HepG2 (cell line): ENCODE results near the gene CXorf51A. TPM values are rescaled to one million over a fixed set of nuclear protein-coding genes. Genes with fewer than 3 reads are reported as not detected.

Experiments used
- KLF16 ChIP-seq, 2 experiments: sonication (generic) in 1 of 2; formaldehyde crosslinking in 1 of 2; IDR thresholded peaks; 2 replicates each; pipeline versions ENCODE4 v1.6.1 to v1.8.0; 2016 to 2023; ENCODE audit warnings: missing genetic modification reagents in 2 of 2, missing compliant biosample characterization in 1 of 2
- PLRG1 ChIP-seq: fragments of 450-650 bp; conservative IDR thresholded peaks from 2 replicates; pipeline ENCODE4 v1.6.1; 2016
- RAD21 ChIP-seq: fragments of 450-650 bp; formaldehyde crosslinking; IDR thresholded peaks from 2 replicates; pipeline ENCODE4 v1.5.0; 2020; ENCODE audit warnings: mild to moderate bottlenecking
- SP5 ChIP-seq: IDR thresholded peaks from 2 replicates; pipeline ENCODE4 v1.6.1; 2016; ENCODE audit warnings: low read depth, borderline replicate concordance
- ZNF138 ChIP-seq: sonication (generic); formaldehyde crosslinking; IDR thresholded peaks from 2 replicates; pipeline ENCODE4 v1.5.0; 2020; ENCODE audit warnings: mild to moderate bottlenecking, low read depth, missing genetic modification reagents
- ZNF230 ChIP-seq: sonication (generic); formaldehyde crosslinking; IDR thresholded peaks from 2 replicates; pipeline ENCODE4 v1.4.0; 2020; ENCODE audit warnings: mild to moderate bottlenecking, missing genetic modification reagents
- ZNF253 ChIP-seq: sonication (generic); formaldehyde crosslinking; IDR thresholded peaks from 2 replicates; pipeline ENCODE4 v1.8.0; 2022; ENCODE audit warnings: mild to moderate bottlenecking, missing genetic modification reagents, borderline replicate concordance
- ZNF329 ChIP-seq: sonication (generic); formaldehyde crosslinking; IDR thresholded peaks from 2 replicates; pipeline ENCODE4 v1.9.0; 2021; ENCODE audit warnings: low read depth, mild to moderate bottlenecking, missing genetic modification reagents
- ZNF564 ChIP-seq: sonication (generic); formaldehyde crosslinking; IDR thresholded peaks from 2 replicates; pipeline ENCODE4 v1.8.1; 2023; ENCODE audit warnings: mild to moderate bottlenecking, missing genetic modification reagents
- polyA plus RNA-seq, 8 experiments: library from polyadenylated mRNA; depleted of rRNA in 3 of 8; stranded (reverse) in 7 of 8; unstranded in 1 of 8; fragments of >200 nt; fragmentation: Illumina TruSeq in 4 of 8; extraction: Trizol in 4 of 8; gene quantifications; 2 replicates each; pipeline versions ENCODE4 v1.2.1 to v1.2.3, GENCODE V29; 2011 to 2016; ENCODE audit warnings: low read depth in 4 of 8, missing spikeins in 1 of 8, mixed read lengths in 1 of 8; ENCODE audit not compliant: insufficient read depth in 1 of 8
- total RNA-seq, 5 experiments: library from RNA; depleted of rRNA; stranded (reverse); fragments of >200 nt; fragmentation: Illumina TruSeq; extraction: Trizol; gene quantifications; 2 replicates each; pipeline ENCODE4 v1.2.3, GENCODE V29; 2016; ENCODE audit warnings: low read depth in 1 of 5
- TF ChIP-seq, protein P1 (sequence below): sonication (generic); formaldehyde crosslinking; IDR thresholded peaks from 2 replicates; pipeline ENCODE4 v1.4.0; 2020; ENCODE audit warnings: mild to moderate bottlenecking, missing genetic modification reagents
- TF ChIP-seq, protein P2 (sequence below): sonication (generic); formaldehyde crosslinking; IDR thresholded peaks from 2 replicates; pipeline ENCODE4 v1.5.0; 2020; ENCODE audit warnings: mild to moderate bottlenecking, missing genetic modification reagents
- TF ChIP-seq, protein P3 (sequence below): sonication (generic); formaldehyde crosslinking; IDR thresholded peaks from 2 replicates; pipeline ENCODE4 v1.8.1; 2023; ENCODE audit warnings: mild to moderate bottlenecking, missing genetic modification reagents
- TF ChIP-seq, protein P4 (sequence below): sonication (generic); formaldehyde crosslinking; IDR thresholded peaks from 2 replicates; pipeline ENCODE4 v1.5.0; 2020; ENCODE audit warnings: mild to moderate bottlenecking, missing genetic modification reagents, borderline replicate concordance
- TF ChIP-seq, protein P5 (sequence below): sonication (generic); formaldehyde crosslinking; IDR thresholded peaks from 2 replicates; pipeline ENCODE4 v1.5.0; 2020; ENCODE audit warnings: mild to moderate bottlenecking, low read depth, missing genetic modification reagents, borderline replicate concordance
- TF ChIP-seq, protein P6 (sequence below): sonication (generic); formaldehyde crosslinking; IDR thresholded peaks from 2 replicates; pipeline ENCODE4 v1.5.1; 2020; ENCODE audit warnings: mild to moderate bottlenecking, moderate library complexity, missing genetic modification reagents

Gene CXorf51A
- total and polyA plus RNA-seq, 2 of the 13 experiments (the other 11 are each of a cell fraction or from before 2014, with no cell fraction given), result not detected

DNA sequence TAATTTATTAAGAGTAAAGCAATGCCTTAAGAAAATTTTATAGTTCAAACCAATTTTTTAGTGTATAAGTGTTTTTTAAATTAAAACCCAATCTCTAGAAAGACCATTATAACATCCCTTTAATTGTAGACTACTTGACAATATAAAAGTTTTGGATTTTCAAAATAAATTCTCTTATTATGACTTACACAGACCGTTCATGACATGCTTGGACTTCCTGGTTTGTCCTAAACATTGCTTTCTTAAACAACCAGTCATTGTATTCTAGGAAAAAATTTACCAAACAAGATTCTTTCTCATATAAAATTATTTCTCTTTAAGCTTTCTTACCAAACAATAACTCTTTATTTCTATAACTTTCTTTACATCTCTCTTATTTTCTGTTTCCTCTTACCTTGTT, 49.0 kb upstream of the CXorf51A start (continued):
- TF ChIP-seq, protein P1, sequence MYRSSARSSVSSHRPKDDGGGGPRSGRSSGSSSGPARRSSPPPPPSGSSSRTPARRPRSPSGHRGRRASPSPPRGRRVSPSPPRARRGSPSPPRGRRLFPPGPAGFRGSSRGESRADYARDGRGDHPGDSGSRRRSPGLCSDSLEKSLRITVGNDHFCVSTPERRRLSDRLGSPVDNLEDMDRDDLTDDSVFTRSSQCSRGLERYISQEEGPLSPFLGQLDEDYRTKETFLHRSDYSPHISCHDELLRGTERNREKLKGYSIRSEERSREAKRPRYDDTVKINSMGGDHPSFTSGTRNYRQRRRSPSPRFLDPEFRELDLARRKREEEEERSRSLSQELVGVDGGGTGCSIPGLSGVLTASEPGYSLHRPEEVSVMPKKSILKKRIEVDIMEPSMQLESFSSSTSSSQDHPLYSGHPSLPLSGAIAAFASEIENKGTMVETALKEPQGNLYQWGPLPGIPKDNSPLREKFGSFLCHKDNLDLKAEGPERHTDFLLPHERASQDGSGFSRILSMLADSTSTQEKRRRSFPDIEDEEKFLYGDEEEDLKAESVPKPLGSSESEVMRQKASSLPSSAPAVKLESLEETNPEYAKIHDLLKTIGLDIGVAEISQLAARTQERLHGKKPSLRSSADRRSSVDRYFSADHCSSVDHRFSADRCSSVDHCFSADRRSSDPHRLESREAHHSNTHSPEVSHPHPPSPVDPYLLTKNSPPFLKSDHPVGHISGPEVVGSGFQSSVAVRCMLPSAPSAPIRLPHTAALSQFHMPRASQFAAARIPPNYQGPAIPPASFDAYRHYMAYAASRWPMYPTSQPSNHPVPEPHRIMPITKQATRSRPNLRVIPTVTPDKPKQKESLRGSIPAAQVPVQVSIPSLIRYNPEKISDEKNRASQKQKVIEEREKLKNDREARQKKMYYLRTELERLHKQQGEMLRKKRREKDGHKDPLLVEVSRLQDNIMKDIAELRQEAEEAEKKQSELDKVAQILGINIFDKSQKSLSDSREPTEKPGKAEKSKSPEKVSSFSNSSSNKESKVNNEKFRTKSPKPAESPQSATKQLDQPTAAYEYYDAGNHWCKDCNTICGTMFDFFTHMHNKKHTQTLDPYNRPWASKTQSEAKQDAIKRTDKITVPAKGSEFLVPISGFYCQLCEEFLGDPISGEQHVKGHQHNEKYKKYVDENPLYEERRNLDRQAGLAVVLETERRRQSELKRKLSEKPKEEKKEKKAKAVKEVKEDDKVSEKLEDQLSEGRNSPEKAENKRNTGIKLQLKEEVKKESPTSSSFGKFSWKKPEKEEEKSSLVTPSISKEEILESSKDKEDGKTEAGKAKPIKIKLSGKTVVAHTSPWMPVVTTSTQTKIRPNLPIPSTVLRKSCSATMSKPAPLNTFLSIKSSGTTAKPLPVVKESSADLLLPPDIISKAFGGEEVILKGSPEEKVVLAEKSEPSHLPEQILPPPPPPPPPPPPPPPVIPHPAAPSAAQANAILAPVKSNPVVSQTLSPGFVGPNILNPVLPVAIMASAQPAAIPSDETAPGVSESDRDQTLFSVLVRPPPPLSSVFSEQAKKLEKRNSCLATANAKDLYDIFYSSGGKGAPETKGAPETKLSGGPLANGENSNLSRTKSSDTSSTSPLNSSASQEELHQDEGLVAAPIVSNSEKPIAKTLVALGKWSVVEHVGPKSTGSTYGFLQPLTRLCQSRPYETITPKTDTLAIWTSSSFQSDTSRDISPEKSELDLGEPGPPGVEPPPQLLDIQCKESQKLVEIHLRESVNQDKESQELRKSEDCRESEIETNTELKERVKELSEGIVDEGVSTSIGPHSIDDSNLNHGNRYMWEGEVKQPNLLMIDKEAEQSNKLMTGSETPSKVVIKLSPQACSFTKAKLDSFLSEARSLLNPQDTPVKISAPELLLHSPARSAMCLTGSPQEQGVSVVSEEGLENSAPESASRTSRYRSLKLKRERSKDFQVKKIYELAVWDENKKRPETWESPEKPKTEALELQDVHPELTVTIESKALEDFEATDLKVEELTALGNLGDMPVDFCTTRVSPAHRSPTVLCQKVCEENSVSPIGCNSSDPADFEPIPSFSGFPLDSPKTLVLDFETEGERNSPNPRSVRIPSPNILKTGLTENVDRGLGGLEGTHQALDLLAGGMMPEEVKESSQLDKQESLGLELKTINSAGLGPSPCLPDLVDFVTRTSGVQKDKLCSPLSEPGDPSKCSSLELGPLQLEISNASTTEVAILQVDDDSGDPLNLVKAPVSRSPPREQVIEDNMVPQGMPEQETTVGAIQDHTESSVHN (CRISPR knock-in tag), result no peak
- TF ChIP-seq, protein P2, sequence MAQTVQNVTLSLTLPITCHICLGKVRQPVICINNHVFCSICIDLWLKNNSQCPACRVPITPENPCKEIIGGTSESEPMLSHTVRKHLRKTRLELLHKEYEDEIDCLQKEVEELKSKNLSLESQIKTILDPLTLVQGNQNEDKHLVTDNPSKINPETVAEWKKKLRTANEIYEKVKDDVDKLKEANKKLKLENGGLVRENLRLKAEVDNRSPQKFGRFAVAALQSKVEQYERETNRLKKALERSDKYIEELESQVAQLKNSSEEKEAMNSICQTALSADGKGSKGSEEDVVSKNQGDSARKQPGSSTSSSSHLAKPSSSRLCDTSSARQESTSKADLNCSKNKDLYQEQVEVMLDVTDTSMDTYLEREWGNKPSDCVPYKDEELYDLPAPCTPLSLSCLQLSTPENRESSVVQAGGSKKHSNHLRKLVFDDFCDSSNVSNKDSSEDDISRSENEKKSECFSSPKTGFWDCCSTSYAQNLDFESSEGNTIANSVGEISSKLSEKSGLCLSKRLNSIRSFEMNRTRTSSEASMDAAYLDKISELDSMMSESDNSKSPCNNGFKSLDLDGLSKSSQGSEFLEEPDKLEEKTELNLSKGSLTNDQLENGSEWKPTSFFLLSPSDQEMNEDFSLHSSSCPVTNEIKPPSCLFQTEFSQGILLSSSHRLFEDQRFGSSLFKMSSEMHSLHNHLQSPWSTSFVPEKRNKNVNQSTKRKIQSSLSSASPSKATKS (CRISPR knock-in tag), result no peak
- TF ChIP-seq ZNF253, result no peak
- TF ChIP-seq, protein P3, sequence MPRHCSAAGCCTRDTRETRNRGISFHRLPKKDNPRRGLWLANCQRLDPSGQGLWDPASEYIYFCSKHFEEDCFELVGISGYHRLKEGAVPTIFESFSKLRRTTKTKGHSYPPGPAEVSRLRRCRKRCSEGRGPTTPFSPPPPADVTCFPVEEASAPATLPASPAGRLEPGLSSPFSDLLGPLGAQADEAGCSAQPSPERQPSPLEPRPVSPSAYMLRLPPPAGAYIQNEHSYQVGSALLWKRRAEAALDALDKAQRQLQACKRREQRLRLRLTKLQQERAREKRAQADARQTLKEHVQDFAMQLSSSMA (CRISPR knock-in tag), result no peak
- TF ChIP-seq, protein P4, sequence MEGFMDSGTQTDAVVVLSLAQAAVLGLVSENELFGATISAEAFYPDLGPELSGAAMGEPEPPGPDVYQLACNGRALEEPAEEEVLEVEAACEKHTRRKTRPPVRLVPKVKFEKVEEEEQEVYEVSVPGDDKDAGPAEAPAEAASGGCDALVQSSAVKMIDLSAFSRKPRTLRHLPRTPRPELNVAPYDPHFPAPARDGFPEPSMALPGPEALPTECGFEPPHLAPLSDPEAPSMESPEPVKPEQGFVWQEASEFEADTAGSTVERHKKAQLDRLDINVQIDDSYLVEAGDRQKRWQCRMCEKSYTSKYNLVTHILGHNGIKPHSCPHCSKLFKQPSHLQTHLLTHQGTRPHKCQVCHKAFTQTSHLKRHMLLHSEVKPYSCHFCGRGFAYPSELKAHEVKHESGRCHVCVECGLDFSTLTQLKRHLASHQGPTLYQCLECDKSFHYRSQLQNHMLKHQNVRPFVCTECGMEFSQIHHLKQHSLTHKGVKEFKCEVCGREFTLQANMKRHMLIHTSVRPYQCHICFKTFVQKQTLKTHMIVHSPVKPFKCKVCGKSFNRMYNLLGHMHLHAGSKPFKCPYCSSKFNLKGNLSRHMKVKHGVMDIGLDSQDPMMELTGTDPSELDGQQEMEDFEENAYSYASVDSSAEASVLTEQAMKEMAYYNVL, result no peak
- no peak for TF ChIP-seq RAD21
- TF ChIP-seq ZNF564 (CRISPR knock-in tag), result no peak
- no peak for TF ChIP-seq ZNF138 (CRISPR knock-in tag)
- TF ChIP-seq SP5 (CRISPR knock-in tag), result no peak
- TF ChIP-seq KLF16 (CRISPR knock-in tag; IDR thresholded peaks at IDR 0.05), result no peak
- no peak for TF ChIP-seq PLRG1
- TF ChIP-seq ZNF329 (CRISPR knock-in tag), result no peak
- no peak for TF ChIP-seq ZNF230
- TF ChIP-seq, protein P5, sequence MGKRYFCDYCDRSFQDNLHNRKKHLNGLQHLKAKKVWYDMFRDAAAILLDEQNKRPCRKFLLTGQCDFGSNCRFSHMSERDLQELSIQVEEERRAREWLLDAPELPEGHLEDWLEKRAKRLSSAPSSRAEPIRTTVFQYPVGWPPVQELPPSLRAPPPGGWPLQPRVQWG, result no peak
- TF ChIP-seq, protein P6, sequence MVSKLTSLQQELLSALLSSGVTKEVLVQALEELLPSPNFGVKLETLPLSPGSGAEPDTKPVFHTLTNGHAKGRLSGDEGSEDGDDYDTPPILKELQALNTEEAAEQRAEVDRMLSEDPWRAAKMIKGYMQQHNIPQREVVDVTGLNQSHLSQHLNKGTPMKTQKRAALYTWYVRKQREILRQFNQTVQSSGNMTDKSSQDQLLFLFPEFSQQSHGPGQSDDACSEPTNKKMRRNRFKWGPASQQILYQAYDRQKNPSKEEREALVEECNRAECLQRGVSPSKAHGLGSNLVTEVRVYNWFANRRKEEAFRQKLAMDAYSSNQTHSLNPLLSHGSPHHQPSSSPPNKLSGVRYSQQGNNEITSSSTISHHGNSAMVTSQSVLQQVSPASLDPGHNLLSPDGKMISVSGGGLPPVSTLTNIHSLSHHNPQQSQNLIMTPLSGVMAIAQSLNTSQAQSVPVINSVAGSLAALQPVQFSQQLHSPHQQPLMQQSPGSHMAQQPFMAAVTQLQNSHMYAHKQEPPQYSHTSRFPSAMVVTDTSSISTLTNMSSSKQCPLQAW, result no peak
- TF ChIP-seq, all 625 proteins: peak for 0
